Frontal cortex (tissue), 4 donors: ENCODE measurements around the gene MARCHF5. TPM values are rescaled to one million over a fixed set of nuclear protein-coding genes. Genes with fewer than 3 reads are reported as not detected.
"Not testable (repeated sequence)": the region's sequence is repeated elsewhere in the genome, so short reads cannot be mapped to it uniquely, and the experiment has no call there.

ENCODE experiments used
- DNase-seq, 2 donors: peaks; one replicate each; pipeline ENCODE4 v3.0.0; 2012; ENCODE audit warnings: low spot score in 2 of 2
- FAIRE-seq: peaks from 2 replicates; lab custom pipeline; 2012; peaks lifted over from hg19 to GRCh38; lab: Jason Lieb, UNC
- small RNA-seq: library from RNA; depleted of rRNA; stranded (forward); fragments of <200 nt; gene quantifications from one replicate; pipeline ENCODE3, GENCODE V24; 2014
- total RNA-seq: library from RNA; depleted of rRNA; stranded (reverse); fragments of >200 nt; gene quantifications from one replicate; pipeline ENCODE4 v1.2.3, GENCODE V29; 2014
- donor health status: control.
- donor health status: control.
- donor health status: control.

Gene MARCHF5
- total RNA-seq, 1 donor from 2014 or later, result 20.4 TPM

- DNase-seq (no peak), FAIRE-seq (no peak)
Measured at GRCh38 chr10:92382631-92383030, 91.7 kb downstream of the MARCHF5 start.

- FAIRE-seq (no peak), DNase-seq (no peak)
Measured at GRCh38 chr10:92384741-92385140, 93.8 kb downstream of the MARCHF5 start.

GRCh38 chr10:92385831-92386230 lies 94.9 kb downstream of the MARCHF5 start:
- DNase-seq (no peak), FAIRE-seq (no peak)

GRCh38 chr10:92387289-92387940 lies 96.4 kb downstream of the MARCHF5 start:
- DNase-seq, result no peak
- no peak for FAIRE-seq

- DNase-seq, result not testable (repeated sequence)
- FAIRE-seq, result peak; percentile 13
Measured at GRCh38 chr10:92393173-92393572, 102.2 kb downstream of the MARCHF5 start.

GRCh38 chr10:92395271-92395670 lies 104.3 kb downstream of the MARCHF5 start:
- DNase-seq (no peak), FAIRE-seq (no peak)

GRCh38 chr10:92402234-92402633 lies 111.3 kb downstream of the MARCHF5 start:
- DNase-seq, FAIRE-seq: not testable (repeated sequence)

Small RNA genes within 50 kb of the gene (small RNA-seq; reads per million reads assigned to genes)
- gene RF00019 (not detected), gene RNY3P12 (not detected)

Other genes starting within 250 kb of the MARCHF5 start
- gene CPEB3, start 89 bp upstream of the MARCHF5 start, total RNA-seq, result 21.2 TPM